ENCODE results near the gene KRT12.

Gene KRT12

DNA sequence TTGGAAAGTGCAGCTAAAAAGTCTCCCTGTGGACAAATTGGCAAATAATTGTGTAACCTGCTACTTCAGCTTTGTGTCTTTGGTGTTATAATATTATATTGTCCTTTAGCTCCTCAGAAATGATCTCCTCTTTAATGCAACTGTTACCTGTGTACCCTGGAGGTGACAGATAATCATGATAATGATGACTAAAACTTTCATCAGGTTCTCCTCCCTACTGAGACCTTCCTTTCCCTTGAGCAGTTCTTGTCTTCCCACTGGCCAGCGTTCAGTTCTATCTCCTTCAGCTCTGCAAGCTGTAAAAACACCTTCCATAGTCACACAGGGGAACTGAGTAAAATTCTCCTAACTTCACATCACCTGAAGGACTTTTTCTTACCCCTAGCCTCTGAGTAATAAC lies 14.7 kb downstream of the KRT12 start:
- TF ChIP-seq, protein P1, sequence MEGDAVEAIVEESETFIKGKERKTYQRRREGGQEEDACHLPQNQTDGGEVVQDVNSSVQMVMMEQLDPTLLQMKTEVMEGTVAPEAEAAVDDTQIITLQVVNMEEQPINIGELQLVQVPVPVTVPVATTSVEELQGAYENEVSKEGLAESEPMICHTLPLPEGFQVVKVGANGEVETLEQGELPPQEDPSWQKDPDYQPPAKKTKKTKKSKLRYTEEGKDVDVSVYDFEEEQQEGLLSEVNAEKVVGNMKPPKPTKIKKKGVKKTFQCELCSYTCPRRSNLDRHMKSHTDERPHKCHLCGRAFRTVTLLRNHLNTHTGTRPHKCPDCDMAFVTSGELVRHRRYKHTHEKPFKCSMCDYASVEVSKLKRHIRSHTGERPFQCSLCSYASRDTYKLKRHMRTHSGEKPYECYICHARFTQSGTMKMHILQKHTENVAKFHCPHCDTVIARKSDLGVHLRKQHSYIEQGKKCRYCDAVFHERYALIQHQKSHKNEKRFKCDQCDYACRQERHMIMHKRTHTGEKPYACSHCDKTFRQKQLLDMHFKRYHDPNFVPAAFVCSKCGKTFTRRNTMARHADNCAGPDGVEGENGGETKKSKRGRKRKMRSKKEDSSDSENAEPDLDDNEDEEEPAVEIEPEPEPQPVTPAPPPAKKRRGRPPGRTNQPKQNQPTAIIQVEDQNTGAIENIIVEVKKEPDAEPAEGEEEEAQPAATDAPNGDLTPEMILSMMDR (IDR thresholded peaks at IDR 0.05; ENCODE audit: control extremely low read depth, extremely low read depth, low read depth, missing control alignments): no peak
- ChIA-PET CTCF (interaction anchor here (0.9 to 1.7 kb wide), 6 partner anchors 9 to 815 kb away, joined by 3 to 5 read pairs (median 4); no protein-coding TSS in a partner anchor), POLR2A (no interaction called here)
- DNase-seq (ENCODE audit: extremely low spot score): no peak

DNA sequence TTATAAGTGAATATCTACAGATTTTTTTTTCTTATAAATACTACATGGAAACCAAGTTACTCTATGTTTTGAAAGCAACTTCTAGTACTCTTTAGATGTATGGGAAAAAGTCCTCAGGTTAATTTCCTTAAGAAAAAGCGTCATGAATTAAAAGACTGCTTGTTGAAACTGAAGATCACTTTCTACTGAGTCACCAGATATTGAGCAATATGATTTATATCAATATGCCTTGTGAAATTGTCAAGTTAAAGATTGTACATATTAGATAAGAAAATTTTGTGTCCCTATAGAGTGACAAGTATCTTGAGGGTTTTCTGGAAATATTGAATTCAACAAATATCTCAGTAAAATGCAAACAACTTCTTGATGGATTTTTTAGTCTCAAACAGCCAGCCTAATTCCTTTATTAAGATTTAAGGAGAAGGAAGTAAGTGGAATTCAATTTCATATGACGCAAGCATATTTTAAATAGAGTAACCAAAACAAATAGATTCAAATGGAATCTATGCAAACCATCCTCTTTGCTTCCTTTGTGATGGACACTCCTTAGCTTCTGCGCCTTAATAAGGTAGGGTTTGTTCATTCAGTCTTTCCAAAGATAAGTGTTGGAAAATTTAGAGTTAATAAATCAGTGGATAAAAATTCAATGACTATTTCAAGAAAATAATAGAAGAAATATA lies 16.6 kb downstream of the KRT12 start:
- TF ChIP-seq, protein P1 (IDR thresholded peaks at IDR 0.05; ENCODE audit: control extremely low read depth, extremely low read depth, low read depth, missing control alignments): no peak
- CTCF ChIA-PET: interaction anchor here (1.6 kb wide), 1 partner anchor 798 kb away, joined by 5 read pairs; no protein-coding TSS in a partner anchor
- DNase-seq (ENCODE audit: extremely low spot score): no peak
- POLR2A ChIA-PET: no interaction called here

DNA sequence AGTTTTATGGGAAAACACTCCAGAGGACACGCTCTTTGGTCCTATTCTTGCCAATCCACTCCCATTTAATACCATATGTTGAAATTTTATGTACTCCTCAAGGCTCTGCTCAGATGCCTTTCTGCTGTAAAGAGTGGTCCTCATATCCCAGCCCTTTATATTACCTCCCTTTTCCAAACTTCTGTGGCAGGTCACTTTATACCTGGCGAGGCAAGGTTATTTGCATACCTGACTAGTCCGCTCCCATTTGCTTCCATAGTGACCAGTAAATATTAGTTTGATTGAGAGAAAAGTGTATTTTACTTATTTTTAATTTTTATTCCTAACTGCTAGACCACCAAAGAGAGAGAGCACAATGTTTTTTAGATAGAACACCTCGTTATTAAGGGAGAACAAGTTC lies 17.3 kb downstream of the KRT12 start:
- DNase-seq (ENCODE audit: extremely low spot score): no peak
- ChIA-PET POLR2A (no interaction called here), CTCF (interaction anchor here (1.3 kb wide), 1 partner anchor 813 kb away, joined by 4 read pairs; no protein-coding TSS in a partner anchor)
- TF ChIP-seq, protein P1 (IDR thresholded peaks at IDR 0.05; ENCODE audit: control extremely low read depth, extremely low read depth, low read depth, missing control alignments): no peak

DNA sequence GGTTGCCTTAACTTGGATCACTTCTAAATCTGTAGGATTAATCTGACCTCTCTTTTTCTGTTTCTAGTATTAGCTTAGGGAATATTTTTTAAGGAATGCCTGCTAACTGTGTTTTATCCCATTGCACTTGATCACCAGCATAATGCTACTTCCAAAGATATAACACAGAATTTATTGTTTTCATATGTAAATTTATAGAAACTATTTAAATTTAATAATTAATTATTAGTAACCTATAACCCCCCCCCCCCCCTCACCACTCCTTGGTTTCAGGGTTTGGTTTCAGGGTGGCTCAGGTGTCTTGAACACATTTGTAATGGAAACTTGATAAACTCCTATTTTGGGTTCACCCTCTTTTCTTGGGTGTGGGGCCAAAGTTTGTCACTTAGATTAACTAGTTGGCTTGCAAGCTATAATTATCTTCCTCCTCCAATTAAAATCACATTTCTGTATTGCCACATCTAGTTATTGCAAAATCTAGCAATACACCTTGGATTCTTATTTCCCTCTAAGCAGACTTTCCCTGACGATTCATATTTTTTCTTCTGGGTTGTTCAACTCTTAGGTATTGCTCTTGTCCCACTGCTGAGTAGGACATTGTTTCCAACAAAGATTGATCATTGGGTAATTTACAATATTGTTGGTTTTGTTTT lies 18.3 kb downstream of the KRT12 start:
- ChIA-PET POLR2A (no interaction called here), CTCF (interaction anchor here (0.9 to 2.0 kb wide), 4 partner anchors 8 to 814 kb away, joined by 3 to 5 read pairs (median 4); no protein-coding TSS in a partner anchor)
- TF ChIP-seq, protein P1 (IDR thresholded peaks at IDR 0.05; ENCODE audit: control extremely low read depth, extremely low read depth, low read depth, missing control alignments): no peak
- no peak for DNase-seq (ENCODE audit: extremely low spot score)

DNA sequence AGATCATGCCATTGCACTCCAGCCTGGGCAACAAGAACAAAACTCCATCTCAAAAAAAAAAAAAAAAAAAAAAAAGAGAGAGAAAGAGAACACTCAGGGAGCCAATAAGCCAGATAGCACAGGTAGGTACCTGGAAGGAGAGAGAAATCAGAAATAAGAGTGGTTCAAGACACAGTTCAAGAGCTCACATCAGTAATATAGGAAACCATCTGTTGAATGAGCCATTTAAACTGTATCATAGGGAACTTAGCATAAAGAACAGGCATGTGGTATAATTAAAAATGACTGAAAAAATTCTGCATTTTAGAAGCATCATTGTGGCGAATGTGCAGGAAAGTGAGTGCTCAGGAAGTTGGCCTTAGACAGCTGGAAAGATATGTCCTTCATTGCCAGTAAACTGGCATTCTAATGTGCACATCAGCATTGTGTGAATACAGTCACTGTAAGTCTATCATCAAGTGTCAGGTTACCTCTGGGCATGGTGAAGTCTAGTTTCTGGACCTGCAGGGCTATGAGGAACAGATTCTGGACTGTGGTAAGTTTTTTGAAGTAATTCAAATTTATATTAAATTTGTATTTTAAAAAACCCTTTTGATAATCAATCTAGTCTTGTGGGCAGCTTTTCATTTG lies 20.4 kb downstream of the KRT12 start:
- ChIA-PET CTCF (interaction anchor here (1.1 to 2.1 kb wide), 4 partner anchors 9 to 705 kb away, joined by 3 to 11 read pairs (median 4); no protein-coding TSS in a partner anchor), POLR2A (no interaction called here)
- TF ChIP-seq, protein P1 (IDR thresholded peaks at IDR 0.05; ENCODE audit: control extremely low read depth, extremely low read depth, low read depth, missing control alignments): no peak
- no peak for DNase-seq (ENCODE audit: extremely low spot score)

DNA sequence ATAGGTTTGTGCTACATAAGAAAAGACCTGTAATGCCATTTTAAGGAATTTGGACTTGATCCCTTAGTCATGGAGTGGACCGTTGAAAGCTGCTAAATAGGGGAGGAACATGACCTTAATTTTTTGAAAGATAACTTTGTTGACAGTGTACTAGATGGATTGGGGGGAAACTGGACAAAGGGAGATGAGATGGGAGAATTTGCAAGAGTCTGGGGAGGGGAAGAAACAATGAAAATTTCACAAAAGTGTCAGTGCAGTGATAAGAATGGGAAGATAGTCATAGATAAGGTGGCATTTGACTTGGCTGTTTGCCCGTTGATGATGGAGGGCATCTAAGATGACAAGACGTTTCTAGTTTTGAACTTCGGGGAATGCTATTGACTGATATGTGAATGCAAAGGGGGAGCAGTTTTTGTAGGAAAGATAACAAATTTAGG lies 22.3 kb downstream of the KRT12 start:
- ChIA-PET CTCF (interaction anchor here (1.4 to 2.1 kb wide), 2 partner anchors 11 to 819 kb away, joined by 5 to 11 read pairs; no protein-coding TSS in a partner anchor), POLR2A (no interaction called here)
- no peak for DNase-seq (ENCODE audit: extremely low spot score)
- TF ChIP-seq, protein P1 (IDR thresholded peaks at IDR 0.05; ENCODE audit: control extremely low read depth, extremely low read depth, low read depth, missing control alignments): no peak

Measured in GM10248 (cell line).